OCI-LY3 (cell line): ENCODE data around the gene GAB2.

Experiments
- EZH2phosphoT487 ChIP-seq: fragments of 200-600 bp; shearing (Covaris generic); IDR thresholded peaks from 2 replicates; pipeline ENCODE4 v1.6.1; 2018; ENCODE audit warnings: antibody characterized with exemption, mixed run types, low read depth
- TF ChIP-seq, protein P1 (sequence below): fragments of 200-600, 300-600 bp; sonication (generic); IDR thresholded peaks from 2 replicates; pipeline ENCODE4 v1.5.1; 2014; ENCODE audit warnings: antibody characterized with exemption, low read length, low read depth

DNA sequence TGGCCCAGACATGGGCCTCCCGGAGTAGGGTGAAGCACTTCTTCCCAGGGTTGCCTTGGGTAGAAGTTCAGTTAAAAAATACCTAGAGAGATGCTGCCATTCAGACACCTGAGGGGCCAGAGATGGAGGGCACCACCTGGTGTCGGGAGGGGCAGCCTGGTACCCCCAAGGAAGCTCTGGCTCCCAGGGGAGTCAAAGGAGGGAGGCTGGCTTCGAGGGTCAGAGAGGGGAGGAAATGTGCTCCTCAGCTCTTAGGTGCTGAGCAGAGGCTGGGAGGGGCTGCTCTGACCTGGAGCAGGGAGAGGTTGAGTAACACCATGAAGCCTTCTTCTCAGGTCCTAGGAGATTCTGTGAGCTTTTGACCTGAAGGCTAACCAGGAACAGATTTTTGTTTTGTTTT, 227.8 kb downstream of the GAB2 start:
- TF ChIP-seq, protein P1, sequence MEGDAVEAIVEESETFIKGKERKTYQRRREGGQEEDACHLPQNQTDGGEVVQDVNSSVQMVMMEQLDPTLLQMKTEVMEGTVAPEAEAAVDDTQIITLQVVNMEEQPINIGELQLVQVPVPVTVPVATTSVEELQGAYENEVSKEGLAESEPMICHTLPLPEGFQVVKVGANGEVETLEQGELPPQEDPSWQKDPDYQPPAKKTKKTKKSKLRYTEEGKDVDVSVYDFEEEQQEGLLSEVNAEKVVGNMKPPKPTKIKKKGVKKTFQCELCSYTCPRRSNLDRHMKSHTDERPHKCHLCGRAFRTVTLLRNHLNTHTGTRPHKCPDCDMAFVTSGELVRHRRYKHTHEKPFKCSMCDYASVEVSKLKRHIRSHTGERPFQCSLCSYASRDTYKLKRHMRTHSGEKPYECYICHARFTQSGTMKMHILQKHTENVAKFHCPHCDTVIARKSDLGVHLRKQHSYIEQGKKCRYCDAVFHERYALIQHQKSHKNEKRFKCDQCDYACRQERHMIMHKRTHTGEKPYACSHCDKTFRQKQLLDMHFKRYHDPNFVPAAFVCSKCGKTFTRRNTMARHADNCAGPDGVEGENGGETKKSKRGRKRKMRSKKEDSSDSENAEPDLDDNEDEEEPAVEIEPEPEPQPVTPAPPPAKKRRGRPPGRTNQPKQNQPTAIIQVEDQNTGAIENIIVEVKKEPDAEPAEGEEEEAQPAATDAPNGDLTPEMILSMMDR = no peak; the same call in 1 of the 2 replicates
- TF ChIP-seq EZH2phosphoT487 = no peak
